Loucy (cell line): ENCODE measurements around the gene INPP4B.

Source experiments
- CTCF ChIP-seq: fragments of 200-600 bp; sonication (generic); conservative IDR thresholded peaks from 2 replicates; pipeline ENCODE4 v1.5.1; 2014; ENCODE audit warnings: mild to moderate bottlenecking, antibody characterized with exemption, low read length
- EZH2phosphoT487 ChIP-seq: fragments of 200-600 bp; IDR thresholded peaks from 2 replicates; pipeline ENCODE4 v1.6.1; 2018; ENCODE audit warnings: antibody characterized with exemption, mild to moderate bottlenecking, moderate library complexity, borderline replicate concordance

GRCh38 chr4:142150483-142150882, 695.6 kb downstream of the INPP4B start:
- no peak for TF ChIP-seq CTCF
- TF ChIP-seq EZH2phosphoT487: no peak
